ENCODE results near the gene GNG3. TPM values are rescaled to one million over a fixed set of nuclear protein-coding genes. Genes with fewer than 3 reads are reported as not detected.

GNG3 gene
- total RNA-seq = not detected in 2 replicates

GRCh38 chr11:62707277-62707861 is at the start of gene GNG3, which contains the start of gene BSCL2:
Gene GNG3, plus strand, starts transcription at chr11:62707676. Its CDS starts 620 bp downstream, at chr11:62708296.
Gene BSCL2, minus strand, starts transcription at chr11:62707424. Its CDS starts 229 bp downstream, at chr11:62707195.

GRCh38 chr11:62665075-62665598 is 42.3 kb upstream of the GNG3 start, which contains the start of the genes C11orf98 and CSKMT:
Gene C11orf98, minus strand, starts transcription at chr11:62665210. Its CDS starts 41 bp downstream, at chr11:62665169.
Gene CSKMT, plus strand, starts transcription at chr11:62665312. Its CDS starts 568 bp downstream, at chr11:62665880.

GRCh38 chr11:62671608-62672389 is 35.7 kb upstream of the GNG3 start, which contains the start of the genes LBHD1 and UQCC3:
Gene LBHD1, minus strand, starts transcription at chr11:62672267. Its CDS starts 2,236 bp downstream, at chr11:62670031.
Gene UQCC3, plus strand, starts transcription at chr11:62671673. Its CDS starts 73 bp downstream, at chr11:62671746.

GRCh38 chr11:62678770-62679696 is 28.4 kb upstream of the GNG3 start, which contains the start of gene UBXN1:
Gene UBXN1, minus strand, starts transcription at chr11:62679073. Its CDS starts 150 bp downstream, at chr11:62678923.

GRCh38 chr11:62689421-62690183 is 17.9 kb upstream of the GNG3 start, which contains the start of gene LRRN4CL:
Gene LRRN4CL, minus strand, starts transcription at chr11:62689530. Its CDS starts 1,022 bp downstream, at chr11:62688508.

GRCh38 chr11:62727165-62727871 is 19.8 kb downstream of the GNG3 start, which contains the start of gene HNRNPUL2:
Gene HNRNPUL2, minus strand, starts transcription at chr11:62727457. Its CDS starts 301 bp downstream, at chr11:62727156.

GRCh38 chr11:62728171-62728988 is 20.9 kb downstream of the GNG3 start, which contains the start of gene TTC9C:
Gene TTC9C, plus strand, starts transcription at chr11:62728486. Its CDS starts 363 bp downstream, at chr11:62728849.

GRCh38 chr11:62753736-62754603 is 46.5 kb downstream of the GNG3 start, which contains the start of gene ZBTB3:
Gene ZBTB3, minus strand, starts transcription at chr11:62754160. Its CDS starts 496 bp downstream, at chr11:62753664.

Other genes with a start within 250 kb of the GNG3 start
- gene AHNAK, start 160.9 kb upstream of the GNG3 start, total RNA-seq = 438 and 502 TPM in 2 replicates
- 1,923 and 1,968 TPM in 2 replicates for gene EEF1G, start 133.8 kb upstream of the GNG3 start, total RNA-seq
- gene TUT1, start 116.2 kb upstream of the GNG3 start, total RNA-seq = 10.5 and 11.9 TPM in 2 replicates
- 45.8 and 56.8 TPM in 2 replicates for gene MTA2, start 105.8 kb upstream of the GNG3 start, total RNA-seq
- gene EML3, start 94.9 kb upstream of the GNG3 start, total RNA-seq = 50.7 and 57.5 TPM in 2 replicates
- gene ROM1, start 94.4 kb upstream of the GNG3 start, total RNA-seq = 24.8 and 25.3 TPM in 2 replicates
- 30.9 and 37.1 TPM in 2 replicates for gene B3GAT3, start 85.7 kb upstream of the GNG3 start, total RNA-seq
- 322 and 338 TPM in 2 replicates for gene GANAB, start 61.1 kb upstream of the GNG3 start, total RNA-seq
- 24.1 and 26.5 TPM in 2 replicates for gene INTS5, start 54.4 kb upstream of the GNG3 start, total RNA-seq
- 24.8 and 38.0 TPM in 2 replicates for gene C11orf98, start 42.5 kb upstream of the GNG3 start, total RNA-seq
- 2.4 and 3.7 TPM in 2 replicates for gene CSKMT, start 42.4 kb upstream of the GNG3 start, total RNA-seq
- 7.5 and 8.7 TPM in 2 replicates for gene UQCC3, start 36.0 kb upstream of the GNG3 start, total RNA-seq
- gene LBHD1, start 35.4 kb upstream of the GNG3 start, total RNA-seq = 4.2 and 7.4 TPM in 2 replicates
- gene UBXN1, start 28.6 kb upstream of the GNG3 start, total RNA-seq = 115 and 150 TPM in 2 replicates
- gene LRRN4CL, start 18.1 kb upstream of the GNG3 start, total RNA-seq = 8.5 and 15.5 TPM in 2 replicates
- 15.4 and 27.1 TPM in 2 replicates for gene BSCL2, start 252 bp upstream of the GNG3 start, total RNA-seq
- gene HNRNPUL2, start 19.8 kb downstream of the GNG3 start, total RNA-seq = 18.1 and 23.8 TPM in 2 replicates
- gene TTC9C, start 20.8 kb downstream of the GNG3 start, total RNA-seq = 22.8 and 36.6 TPM in 2 replicates
- 9.4 and 10.8 TPM in 2 replicates for gene ZBTB3, start 46.5 kb downstream of the GNG3 start, total RNA-seq
- 66.3 and 67.2 TPM in 2 replicates for gene POLR2G, start 53.9 kb downstream of the GNG3 start, total RNA-seq
- gene TAF6L, start 63.7 kb downstream of the GNG3 start, total RNA-seq = 11.8 and 13.9 TPM in 2 replicates
- gene TMEM179B, start 79.7 kb downstream of the GNG3 start, total RNA-seq = 60.1 and 80.1 TPM in 2 replicates
- 25.8 and 27.7 TPM in 2 replicates for gene TMEM223, start 84.3 kb downstream of the GNG3 start, total RNA-seq
- gene NXF1, start 97.8 kb downstream of the GNG3 start, total RNA-seq = 33.1 and 35.5 TPM in 2 replicates
- gene STX5, start 124.4 kb downstream of the GNG3 start, total RNA-seq = 31.7 and 41.2 TPM in 2 replicates
- not detected in 2 replicates for gene TEX54, start 125.2 kb downstream of the GNG3 start, total RNA-seq
- gene WDR74, start 131.9 kb downstream of the GNG3 start, total RNA-seq = 24.5 and 29.2 TPM in 2 replicates
- 96.0 and 99.3 TPM in 2 replicates for gene SLC3A2, start 173.2 kb downstream of the GNG3 start, total RNA-seq
- not detected in 2 replicates for gene CHRM1, start 213.7 kb downstream of the GNG3 start, total RNA-seq